ENCODE data around the gene ENAH. TPM values are rescaled to one million over a fixed set of nuclear protein-coding genes. Genes with fewer than 3 reads are reported as not detected.
A peak's percentile ranks its signal among the peaks of the same experiment; 100 is the strongest.

The ENAH gene
- total and polyA plus RNA-seq, 9 of the 15 experiments (the other 6 are each of a cell fraction or from before 2014, with no cell fraction given), result 0.03 to 1.2 (median 0.15) TPM

GRCh38 chr1:225494789-225495359, 158.0 kb downstream of the ENAH start:
- peak; percentile 56; the same call in 1 of the 2 replicates for TF ChIP-seq BMI1 (IDR thresholded peaks at IDR 0.05; ENCODE audit: low read length)
- no peak for TF ChIP-seq MIER1 (IDR thresholded peaks at IDR 0.05; ENCODE audit: low read depth)
- TF ChIP-seq, protein P1, sequence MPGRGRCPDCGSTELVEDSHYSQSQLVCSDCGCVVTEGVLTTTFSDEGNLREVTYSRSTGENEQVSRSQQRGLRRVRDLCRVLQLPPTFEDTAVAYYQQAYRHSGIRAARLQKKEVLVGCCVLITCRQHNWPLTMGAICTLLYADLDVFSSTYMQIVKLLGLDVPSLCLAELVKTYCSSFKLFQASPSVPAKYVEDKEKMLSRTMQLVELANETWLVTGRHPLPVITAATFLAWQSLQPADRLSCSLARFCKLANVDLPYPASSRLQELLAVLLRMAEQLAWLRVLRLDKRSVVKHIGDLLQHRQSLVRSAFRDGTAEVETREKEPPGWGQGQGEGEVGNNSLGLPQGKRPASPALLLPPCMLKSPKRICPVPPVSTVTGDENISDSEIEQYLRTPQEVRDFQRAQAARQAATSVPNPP (IDR thresholded peaks at IDR 0.05; ENCODE audit: borderline replicate concordance, insufficient read depth, insufficient read length), result no peak
- TF ChIP-seq, protein P2, sequence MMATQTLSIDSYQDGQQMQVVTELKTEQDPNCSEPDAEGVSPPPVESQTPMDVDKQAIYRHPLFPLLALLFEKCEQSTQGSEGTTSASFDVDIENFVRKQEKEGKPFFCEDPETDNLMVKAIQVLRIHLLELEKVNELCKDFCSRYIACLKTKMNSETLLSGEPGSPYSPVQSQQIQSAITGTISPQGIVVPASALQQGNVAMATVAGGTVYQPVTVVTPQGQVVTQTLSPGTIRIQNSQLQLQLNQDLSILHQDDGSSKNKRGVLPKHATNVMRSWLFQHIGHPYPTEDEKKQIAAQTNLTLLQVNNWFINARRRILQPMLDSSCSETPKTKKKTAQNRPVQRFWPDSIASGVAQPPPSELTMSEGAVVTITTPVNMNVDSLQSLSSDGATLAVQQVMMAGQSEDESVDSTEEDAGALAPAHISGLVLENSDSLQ (IDR thresholded peaks at IDR 0.05), result peak; percentile 47
- no peak for TF ChIP-seq DNMT1 (IDR thresholded peaks at IDR 0.05)
- no peak for TF ChIP-seq ATF2 (CRISPR knock-in tag; IDR thresholded peaks at IDR 0.05)
- ATAC-seq, result no peak
- H3K27ac ChIP-seq (ENCODE audit: extremely low read depth, low read depth, low read length), result no peak overlapping the region
- no peak overlapping the region for H3K9ac ChIP-seq (ENCODE audit: insufficient read depth in 1 of 2, low read depth in 2 of 2, low read length in 2 of 2)
- no peaks in the 10 kb centered on the region for H4K20me1 ChIP-seq (replicated peaks; ENCODE audit: control insufficient read depth, insufficient read depth, low read length)
- H3K36me3 ChIP-seq (ENCODE audit: control insufficient read depth, insufficient read depth, low read length), result no peaks in the 10 kb centered on the region
- H3K9me1 ChIP-seq (ENCODE audit: control insufficient read depth, insufficient read depth, low read length), result no peaks in the 10 kb centered on the region
- WGBS (ENCODE audit: insufficient coverage, low coverage, missing lambda C conversion rate), result under 1% methylated on average over 7 of the region's 7 CpGs
- H3K4me3 ChIP-seq, result no peak overlapping the region
- no peak for DNase-seq (ENCODE audit: extremely low read depth in 1 of 4, low spot score in 3 of 4)
- no peaks in the 10 kb centered on the region for H3K79me2 ChIP-seq (ENCODE audit: control insufficient read depth, insufficient read depth, low read length)
- intact Hi-C loops (cut with micrococcal nuclease), result no loop called here
- no peak for FAIRE-seq
- no peak overlapping the region for H2AFZ ChIP-seq (ENCODE audit: low read depth, low read length)
- BruUV-seq (replicated peaks), result no TSS peak
- H3K27me3 ChIP-seq (ENCODE audit: control insufficient read depth in 2 of 2, insufficient read depth in 2 of 2, low read length in 2 of 2), result peaks cover 28 to 29% of the 10 kb centered on the region in 2 experiments
- POLR2A ChIA-PET, result interaction anchor here (1.3 to 1.7 kb wide), 2 partner anchors 13 to 274 kb away, joined by 4 to 5 read pairs; no protein-coding TSS in a partner anchor
- no peak overlapping the region for H3K4me2 ChIP-seq (ENCODE audit: insufficient read depth, low read length)
- CTCF ChIA-PET (ENCODE audit: low intra/inter-chr PET ratio), result no interaction called here
- H3K9me3 ChIP-seq (replicated peaks; ENCODE audit: control insufficient read depth, insufficient read depth, low read depth, low read length), result no peaks in the 10 kb centered on the region
- H3K4me1 ChIP-seq (replicated peaks in 1 of 2; ENCODE audit: control insufficient read depth in 2 of 2, insufficient read depth in 2 of 2, low read length in 2 of 2), result no peaks in the 10 kb centered on the region
- in situ Hi-C loops (cut with MboI), result no loop called here
